HG02571 (cell line): ENCODE results near the gene ROPN1B.

Source experiments
- ATAC-seq: cut with Tn5 transposase; IDR thresholded peaks from one replicate; pipeline ENCODE4 v1.9.1; 2021; ENCODE audit warnings: mild to moderate bottlenecking, moderate library complexity; ENCODE audit not compliant: unreplicated experiment

Gene ROPN1B

GRCh38 chr3:126003447-126004190 lies 34.6 kb downstream of the ROPN1B start:
- ATAC-seq, result no peak

DNA sequence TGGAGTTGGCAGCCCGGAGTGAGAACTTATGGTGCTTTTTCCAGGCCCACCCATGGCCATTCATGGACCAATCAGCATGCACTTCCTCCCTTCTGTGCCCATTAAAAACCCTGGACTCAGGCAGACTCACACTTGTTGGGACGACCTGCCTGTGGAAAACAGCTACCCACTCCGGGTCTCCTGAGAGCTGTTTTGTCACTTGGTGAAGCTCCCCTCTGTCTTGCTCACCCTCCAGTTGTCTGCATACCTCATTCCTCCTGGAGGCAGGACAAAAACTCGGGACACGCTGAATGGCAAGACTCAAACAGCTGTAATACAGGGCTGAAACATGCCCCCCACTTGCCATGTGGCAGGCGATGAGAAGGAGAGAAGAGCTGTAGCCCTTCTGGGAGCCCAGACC lies 35.2 kb downstream of the ROPN1B start:
- no peak for ATAC-seq

DNA sequence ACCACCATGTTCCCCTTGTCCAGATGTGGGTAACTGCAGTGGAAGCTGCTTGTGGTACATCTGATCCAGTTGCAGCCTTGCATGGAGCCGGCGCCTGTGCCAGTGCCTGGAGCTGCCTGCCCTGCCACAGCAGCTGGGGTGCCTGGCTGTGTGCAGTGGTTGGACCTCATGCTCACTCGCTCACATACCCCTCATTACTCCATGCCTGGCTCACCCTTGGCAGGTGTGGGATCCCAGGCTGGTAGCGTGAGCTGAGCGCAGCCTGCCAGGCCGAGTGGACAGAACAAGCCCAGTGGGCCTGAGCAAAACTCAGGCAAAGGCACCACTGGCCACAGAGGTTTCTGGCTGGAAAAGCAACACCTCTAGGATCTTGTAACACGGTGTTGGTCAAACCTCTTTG lies 35.7 kb downstream of the ROPN1B start:
- ATAC-seq, result no peak

DNA sequence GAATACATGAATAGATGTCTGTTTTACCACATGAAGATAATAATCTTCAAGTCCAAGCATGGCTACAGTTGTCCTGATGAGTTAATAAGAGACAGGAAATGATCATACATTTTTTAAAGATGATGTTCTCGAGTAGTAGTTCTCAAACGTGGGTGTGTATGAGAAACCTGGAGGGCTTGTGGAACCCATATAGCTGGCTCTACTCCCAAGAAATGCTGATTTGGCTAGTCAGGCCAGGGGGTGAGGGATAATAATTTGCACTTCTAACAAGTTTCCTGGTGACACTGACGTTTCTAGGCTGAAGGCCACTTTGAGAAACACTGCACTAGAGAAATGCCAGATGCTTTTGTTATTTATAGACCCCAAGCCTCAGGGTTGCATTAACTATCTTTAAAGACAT lies 37.0 kb downstream of the ROPN1B start:
- no peak for ATAC-seq

DNA sequence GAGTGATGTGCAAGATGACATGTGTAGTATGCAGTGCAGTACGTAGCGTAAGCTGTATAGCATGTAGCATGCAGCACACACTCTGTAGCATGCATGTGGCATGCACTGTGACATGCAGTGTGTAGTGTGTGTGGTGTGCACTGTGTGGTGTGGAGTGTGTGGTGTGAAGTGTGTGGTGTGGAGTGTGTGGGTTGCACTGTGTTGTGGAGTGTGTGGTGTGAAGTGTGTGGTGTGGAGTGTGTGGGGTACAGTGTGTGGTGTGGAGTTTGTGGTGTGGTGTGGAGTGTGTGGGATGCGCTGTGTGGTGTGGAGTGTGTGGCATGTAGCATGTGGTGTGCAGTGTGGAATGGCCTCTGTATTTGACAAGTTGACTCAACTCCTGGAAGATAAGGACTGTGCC lies 39.2 kb downstream of the ROPN1B start:
- no peak for ATAC-seq

GRCh38 chr3:126009181-126009580 lies 40.2 kb downstream of the ROPN1B start:
- ATAC-seq, result no peak

DNA sequence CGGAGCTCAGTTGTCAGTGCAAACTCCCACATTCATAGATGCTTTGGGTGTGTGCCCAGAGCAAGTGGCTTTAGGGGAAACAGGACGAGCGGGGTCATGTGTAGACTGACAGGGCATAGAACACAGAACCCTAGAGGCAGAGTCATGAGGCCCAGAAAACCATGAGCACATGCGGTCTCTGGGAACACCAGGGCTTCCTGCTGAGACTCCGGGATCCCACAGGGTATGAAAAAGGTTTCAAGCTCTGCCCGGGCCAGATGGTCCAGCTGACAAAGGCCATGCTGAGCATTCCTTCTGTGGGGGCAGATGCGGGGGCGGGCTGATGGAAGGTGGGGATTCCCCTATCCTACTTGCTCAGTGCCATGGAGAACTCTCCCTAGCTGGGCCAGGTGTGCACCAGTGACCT lies 44.8 kb downstream of the ROPN1B start:
- ATAC-seq, result no peak

DNA sequence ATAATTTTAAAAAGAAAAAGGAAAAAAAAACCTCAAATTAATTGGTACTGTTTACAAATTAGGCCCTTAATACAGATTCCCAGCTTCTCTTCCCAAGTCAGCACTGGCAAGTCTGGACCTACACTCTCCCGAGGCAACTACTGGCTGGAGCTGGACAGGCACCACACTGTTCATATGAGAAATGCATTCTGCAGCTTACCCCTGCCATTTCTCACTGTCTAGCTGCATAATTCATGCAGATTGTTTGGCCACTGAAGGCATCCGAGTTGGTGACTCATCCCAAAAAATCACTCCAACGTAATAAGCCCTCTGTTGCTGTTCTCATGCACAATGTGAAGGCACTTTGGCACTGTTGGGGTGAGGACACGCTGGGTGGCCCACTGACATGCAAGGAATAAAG lies 45.3 kb downstream of the ROPN1B start:
- ATAC-seq, result no peak

DNA sequence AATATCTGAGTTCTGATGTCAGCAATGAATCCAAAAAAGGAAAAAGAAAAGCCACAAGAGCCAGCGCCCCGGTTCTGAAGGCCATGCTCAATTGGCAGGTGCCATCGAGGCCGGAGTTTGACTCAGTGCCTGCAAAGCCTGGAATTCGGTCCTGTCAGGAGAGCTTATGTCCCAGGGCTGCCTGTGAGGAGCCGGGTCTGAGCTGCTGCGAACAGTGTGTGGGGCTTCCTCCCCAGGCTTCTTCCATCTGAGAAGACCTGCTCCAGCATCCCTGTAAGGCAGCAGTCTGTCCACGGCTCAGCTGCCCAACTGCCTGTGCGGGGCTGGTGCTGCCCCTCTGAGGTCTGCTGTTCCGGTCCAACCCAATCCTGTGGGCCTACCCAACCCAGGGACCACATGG lies 46.1 kb downstream of the ROPN1B start:
- ATAC-seq, result no peak

DNA sequence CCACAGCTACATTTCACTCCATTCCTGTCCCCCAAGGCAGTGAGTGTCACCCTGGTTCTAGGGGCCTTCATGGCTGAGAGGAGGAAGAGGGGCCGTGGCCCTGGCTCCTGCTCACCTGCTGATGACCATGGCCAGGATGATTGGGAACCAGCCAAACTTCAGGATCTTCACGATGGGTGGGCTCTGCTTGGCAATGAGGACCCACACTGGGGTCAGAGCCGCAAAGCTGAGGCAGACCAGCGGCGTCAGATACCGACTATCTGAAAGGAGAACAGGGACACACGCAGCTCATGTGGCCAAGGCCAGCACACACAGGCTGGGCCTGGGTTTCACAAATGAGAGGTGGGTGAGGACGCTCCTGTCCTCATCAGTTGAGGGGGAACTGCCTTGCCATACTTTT lies 47.6 kb downstream of the ROPN1B start:
- ATAC-seq, result no peak

DNA sequence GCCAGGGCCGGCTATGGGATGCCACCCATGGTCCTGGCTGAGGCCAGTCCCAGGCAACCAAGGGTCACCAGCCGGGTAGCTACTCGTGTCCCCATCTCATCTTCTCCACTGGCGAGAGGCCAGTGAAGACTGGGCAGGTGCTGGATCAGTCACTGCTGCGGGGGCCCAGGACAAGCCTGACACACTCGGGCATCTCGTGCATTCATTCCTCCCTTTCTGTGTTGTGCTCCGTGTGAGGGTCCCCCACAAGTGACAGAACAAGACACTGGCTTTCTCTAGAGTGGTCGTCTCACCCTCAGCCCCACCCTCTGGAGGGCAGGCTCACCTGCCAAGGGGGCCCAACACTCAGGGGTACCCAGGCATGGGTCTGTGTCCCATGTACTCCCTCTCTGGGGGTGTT lies 48.4 kb downstream of the ROPN1B start:
- no peak for ATAC-seq

DNA sequence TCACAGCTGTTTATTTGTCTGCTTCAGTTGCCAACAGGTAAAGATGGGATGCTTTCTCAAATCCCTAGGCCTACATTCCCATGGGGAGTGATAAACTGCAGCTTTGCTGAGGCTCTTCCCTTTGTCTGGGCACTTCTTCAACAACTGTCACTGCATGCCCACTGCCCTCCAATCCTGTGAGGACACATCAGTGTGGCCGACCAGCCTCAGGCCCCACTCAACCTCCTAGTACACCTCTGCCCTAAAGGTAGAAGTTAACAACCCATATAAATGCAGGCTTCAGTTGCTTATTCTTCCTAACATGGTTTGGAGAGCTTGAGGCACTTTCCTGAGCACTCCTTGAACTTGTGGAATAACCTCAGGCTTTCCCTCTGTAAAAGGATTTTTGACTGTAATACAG lies 49.6 kb downstream of the ROPN1B start:
- ATAC-seq, result no peak

- ATAC-seq, result no peak
Observed at GRCh38 chr3:126018995-126019394, 50.0 kb downstream of the ROPN1B start.

DNA sequence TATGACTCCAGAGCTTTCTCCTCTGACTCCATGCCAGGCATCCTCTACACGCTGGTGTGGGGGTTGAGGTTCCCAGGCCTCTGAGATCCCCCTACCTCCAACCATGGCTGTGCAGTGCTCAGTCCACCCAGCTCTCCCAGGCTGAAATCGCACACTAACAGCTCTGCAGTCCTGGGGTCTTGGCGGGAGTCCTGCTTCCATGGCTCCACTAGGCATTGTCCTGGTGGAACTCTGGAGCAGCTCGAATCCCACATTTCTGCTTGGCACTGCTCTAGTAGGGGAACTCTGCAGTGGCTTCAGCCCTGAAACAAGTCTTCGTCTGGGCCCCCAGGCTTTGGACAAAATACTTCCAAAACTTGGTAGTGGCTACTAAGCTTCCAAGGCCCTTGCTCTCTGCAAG lies 50.7 kb downstream of the ROPN1B start:
- ATAC-seq, result no peak

- no peak for ATAC-seq
Observed at GRCh38 chr3:126021224-126021623, 52.2 kb downstream of the ROPN1B start.

DNA sequence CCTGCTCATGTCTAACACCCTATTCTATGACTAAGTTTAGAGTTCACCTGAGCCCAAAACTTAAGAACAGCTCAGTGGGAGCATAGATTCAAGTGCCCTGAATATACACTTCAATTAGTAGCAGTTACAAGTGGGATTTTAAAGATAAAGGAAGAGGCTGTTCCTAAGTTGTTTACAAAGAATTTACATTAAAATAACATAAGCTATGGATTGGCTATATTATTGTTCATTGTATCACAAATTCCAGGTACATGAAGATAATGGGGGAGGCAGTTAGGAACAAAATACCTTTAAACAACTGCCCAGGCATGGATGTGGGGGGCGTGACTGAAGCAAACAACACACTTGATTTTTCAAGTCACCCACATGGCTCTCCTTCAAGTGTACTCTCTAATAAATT lies 52.7 kb downstream of the ROPN1B start:
- no peak for ATAC-seq

DNA sequence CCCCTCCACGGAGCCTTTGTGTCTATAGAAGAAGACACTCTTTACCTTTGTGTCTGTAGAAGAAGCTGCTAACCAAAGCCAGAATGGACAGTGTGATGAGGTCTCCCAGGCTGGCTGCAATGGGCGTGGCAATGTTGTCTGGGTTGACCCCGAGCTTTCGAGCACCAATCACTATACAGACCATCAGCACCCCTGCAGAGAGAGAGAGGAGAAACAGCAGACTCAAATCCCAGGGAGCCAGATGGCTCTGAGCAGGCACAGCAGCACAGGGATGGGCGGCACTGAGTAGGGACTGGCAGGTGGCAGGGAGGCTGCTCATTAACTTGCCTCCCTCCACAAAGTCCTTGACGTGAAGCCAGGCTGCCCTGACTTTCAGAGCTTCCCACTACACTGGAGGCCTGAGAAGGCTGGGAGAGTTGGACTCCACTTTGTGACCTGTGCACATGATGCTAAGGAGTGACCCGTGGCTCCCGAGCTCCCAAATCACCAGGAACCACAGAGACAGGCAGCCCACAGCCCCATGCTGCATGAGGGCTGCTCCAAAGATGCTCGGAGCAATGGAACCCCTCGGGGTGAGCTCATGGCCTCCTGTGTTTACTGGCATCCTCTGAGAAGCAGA lies 53.9 kb downstream of the ROPN1B start:
- ATAC-seq, result no peak

DNA sequence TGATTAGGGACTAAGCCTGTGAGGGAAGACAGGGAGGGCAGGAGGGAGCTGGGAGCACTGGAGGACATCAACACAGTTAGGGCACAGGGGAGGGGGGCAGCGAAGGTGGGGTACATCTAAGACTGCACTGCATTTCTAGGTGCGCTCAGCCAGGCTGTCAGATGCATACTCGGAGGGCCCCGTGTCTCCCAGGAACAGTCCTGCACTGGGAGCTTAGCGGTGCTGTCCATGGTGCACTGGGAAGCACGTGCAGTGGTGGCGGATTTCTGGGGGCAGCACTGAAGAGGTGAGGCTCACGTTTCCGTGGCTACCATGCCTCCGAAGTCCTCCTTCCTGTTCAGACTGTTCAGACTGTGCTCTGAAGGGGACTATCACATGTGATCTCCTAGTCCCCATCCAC lies 54.4 kb downstream of the ROPN1B start:
- no peak for ATAC-seq

- ATAC-seq, result no peak
Observed at GRCh38 chr3:126024049-126024854, 55.3 kb downstream of the ROPN1B start.

DNA sequence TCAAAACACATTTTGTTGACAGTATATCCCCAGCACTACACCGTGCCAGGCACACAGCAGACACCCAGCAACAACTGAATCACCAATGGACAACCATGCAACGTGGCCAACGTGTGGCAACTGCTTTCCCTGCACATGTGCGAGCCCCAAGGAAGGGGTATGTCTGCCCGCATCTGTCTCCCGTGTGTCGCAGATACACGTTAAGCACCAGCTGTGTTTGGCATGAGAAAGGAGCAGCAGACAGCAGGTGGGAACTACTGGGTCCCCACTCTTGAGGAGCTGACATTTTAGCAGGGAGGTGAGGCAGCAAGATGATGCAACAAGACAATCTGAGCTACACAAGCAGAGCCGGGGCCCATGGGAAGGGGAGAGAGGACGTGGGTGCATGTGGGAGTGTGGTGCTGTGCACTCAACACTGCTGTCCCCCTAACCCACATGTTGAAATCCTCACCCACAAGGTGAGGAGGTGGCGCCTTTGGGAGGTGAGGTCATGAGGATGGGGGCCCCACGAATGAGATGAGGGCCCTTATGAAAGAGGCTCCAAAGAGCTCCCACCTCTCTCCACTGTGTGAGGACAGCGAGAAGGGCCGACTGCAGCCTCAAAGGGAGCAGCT lies 56.2 kb downstream of the ROPN1B start:
- no peak for ATAC-seq

DNA sequence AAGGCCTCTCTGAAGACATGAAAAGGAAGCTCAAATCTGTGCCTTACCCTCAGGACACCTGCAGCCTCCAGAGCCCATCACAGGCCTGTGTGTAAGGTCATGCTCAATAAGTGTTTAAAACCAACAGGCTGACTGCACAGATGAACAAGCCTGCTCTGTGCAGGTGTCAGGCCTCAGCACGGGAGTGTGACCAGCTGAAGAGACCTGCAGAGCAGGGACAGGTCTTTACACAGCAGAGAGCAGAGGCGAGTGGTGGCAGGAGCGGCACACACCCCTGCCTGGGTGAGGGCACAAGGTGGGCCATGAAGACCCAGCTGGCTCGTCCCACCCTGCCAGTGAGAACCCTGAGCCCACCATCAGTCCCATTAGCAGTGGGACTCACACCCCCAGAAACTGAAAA lies 56.9 kb downstream of the ROPN1B start:
- no peak for ATAC-seq
